Neutrophil (primary cell): ENCODE data around the gene DUS2.
A peak's percentile ranks its signal among the peaks of the same experiment; 100 is the strongest.

Source experiments
- H3K27ac ChIP-seq: fragments of 200-600 bp; sonication (generic); 2 replicates; pipeline ENCODE4 v1.5.1; 2016; ENCODE audit warnings: mild to moderate bottlenecking, moderate library complexity
- H3K27me3 ChIP-seq: fragments of 200-600 bp; sonication (generic); 2 replicates; pipeline ENCODE4 v1.6.0; 2016; ENCODE audit warnings: mild to moderate bottlenecking
- H3K36me3 ChIP-seq: fragments of 200-600 bp; sonication (generic); 2 replicates; pipeline ENCODE4 v1.5.1; 2017
- H3K4me1 ChIP-seq, 2 experiments: fragments of 200-600 bp in 1 of 2; sonication (generic) in 1 of 2; 1 replicate in 1 of 2; 2 replicates in 1 of 2; pipeline versions ENCODE4 v1.5.1 to v1.6.1; 2013 to 2016; ENCODE audit warnings: low read depth in 1 of 2, low read length in 1 of 2, mild to moderate bottlenecking in 1 of 2, moderate library complexity in 1 of 2; ENCODE audit not compliant: control insufficient read depth in 1 of 2, insufficient read depth in 1 of 2
- H3K4me3 ChIP-seq, 2 experiments: fragments of 200-600 bp in 1 of 2; sonication (generic) in 1 of 2; 1 replicate in 1 of 2; 2 replicates in 1 of 2; pipeline ENCODE4 v1.5.1; 2013 to 2016; ENCODE audit warnings: low read depth in 1 of 2, low read length in 1 of 2, mild to moderate bottlenecking in 1 of 2, moderate library complexity in 1 of 2
- H3K9me3 ChIP-seq: fragments of 200-600 bp; sonication (generic); 2 replicates; pipeline ENCODE4 v1.5.1; 2016
- TF ChIP-seq, protein P1 (sequence below): fragments of 200-600 bp; sonication (generic); IDR thresholded peaks from 2 replicates; pipeline ENCODE4 v1.5.1; 2016; ENCODE audit warnings: antibody characterized with exemption

Gene DUS2

DNA sequence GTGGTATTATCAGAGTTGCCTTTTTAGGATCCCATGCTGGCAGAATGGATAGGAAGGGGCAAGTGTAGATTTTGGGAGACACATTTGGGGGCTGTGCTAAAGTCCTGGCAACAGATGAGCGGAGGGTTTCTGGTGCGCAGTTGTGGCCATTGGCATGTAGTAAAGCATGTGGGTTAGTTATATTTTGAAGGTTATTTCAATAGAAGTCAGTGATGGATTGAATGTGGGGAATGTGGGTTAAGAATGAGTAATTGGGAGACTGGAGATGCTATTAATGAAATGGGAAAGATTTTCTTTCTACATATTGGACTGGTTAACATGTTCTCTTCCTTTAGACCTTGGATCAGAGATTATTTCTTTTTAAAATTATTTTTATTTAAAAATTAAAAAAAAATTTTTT, 10.0 kb downstream of the DUS2 start:
- Histone ChIP-seq H3K27ac (no peak overlapping the region), H3K27me3 (no peaks in the 10 kb centered on the region), H3K36me3 (peaks cover 7% of the 10 kb centered on the region), H3K4me1 (peaks cover 26 to 32% of the 10 kb centered on the region in 2 experiments), H3K4me3 (no peak overlapping the region), H3K9me3 (no peaks in the 10 kb centered on the region)
- TF ChIP-seq, protein P1, sequence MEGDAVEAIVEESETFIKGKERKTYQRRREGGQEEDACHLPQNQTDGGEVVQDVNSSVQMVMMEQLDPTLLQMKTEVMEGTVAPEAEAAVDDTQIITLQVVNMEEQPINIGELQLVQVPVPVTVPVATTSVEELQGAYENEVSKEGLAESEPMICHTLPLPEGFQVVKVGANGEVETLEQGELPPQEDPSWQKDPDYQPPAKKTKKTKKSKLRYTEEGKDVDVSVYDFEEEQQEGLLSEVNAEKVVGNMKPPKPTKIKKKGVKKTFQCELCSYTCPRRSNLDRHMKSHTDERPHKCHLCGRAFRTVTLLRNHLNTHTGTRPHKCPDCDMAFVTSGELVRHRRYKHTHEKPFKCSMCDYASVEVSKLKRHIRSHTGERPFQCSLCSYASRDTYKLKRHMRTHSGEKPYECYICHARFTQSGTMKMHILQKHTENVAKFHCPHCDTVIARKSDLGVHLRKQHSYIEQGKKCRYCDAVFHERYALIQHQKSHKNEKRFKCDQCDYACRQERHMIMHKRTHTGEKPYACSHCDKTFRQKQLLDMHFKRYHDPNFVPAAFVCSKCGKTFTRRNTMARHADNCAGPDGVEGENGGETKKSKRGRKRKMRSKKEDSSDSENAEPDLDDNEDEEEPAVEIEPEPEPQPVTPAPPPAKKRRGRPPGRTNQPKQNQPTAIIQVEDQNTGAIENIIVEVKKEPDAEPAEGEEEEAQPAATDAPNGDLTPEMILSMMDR = no peak

- Histone ChIP-seq H3K36me3 (no peaks in the 10 kb centered on the region), H3K4me1 (peaks cover 47 to 53% of the 10 kb centered on the region in 2 experiments), H3K4me3 (no peak overlapping the region), H3K9me3 (no peaks in the 10 kb centered on the region), H3K27ac (no peak overlapping the region), H3K27me3 (no peaks in the 10 kb centered on the region)
- TF ChIP-seq, protein P1 = no peak
These were observed 12.1 kb downstream of the DUS2 start for GRCh38 chr16:68035227-68035626.

DNA sequence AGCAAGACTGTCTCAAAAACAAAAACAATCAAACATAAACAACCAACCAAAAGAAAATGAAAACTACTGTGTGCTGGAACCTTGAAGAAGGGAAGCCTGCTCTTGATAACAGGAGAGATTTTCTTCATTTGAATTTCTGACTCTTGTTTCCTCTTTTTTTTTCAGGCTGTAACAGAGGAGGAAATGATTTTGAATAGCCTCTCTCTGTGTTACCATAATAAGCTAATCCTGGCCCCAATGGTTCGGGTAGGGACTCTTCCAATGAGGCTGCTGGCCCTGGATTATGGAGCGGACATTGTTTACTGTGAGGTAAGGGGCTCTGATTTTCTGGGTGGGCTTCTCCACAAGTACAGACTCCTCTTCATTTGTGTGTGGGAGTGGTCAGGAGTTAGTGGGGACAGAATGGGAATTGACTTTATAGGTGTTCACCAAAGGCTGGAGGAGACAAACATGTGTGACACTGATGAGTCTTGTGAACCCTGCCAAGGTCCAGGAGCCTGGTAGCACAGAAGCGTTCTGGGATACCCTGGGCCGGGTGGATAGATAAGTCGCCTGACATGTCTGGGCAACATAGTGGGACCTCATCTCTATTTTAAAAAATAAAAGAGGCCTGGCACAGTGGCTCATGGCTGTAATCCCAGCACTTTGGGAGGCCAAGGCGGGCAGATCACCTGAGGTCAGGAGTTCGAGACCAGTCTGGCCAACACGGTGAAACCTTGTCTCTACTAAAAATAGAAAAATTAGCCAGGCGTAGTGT, 14.9 kb downstream of the DUS2 start:
- Histone ChIP-seq H3K36me3 (no peaks in the 10 kb centered on the region), H3K4me1 (peaks cover 74 to 78% of the 10 kb centered on the region in 2 experiments), H3K4me3 (peak overlapping the region; percentile 38 to 55), H3K27me3 (no peaks in the 10 kb centered on the region), H3K9me3 (no peaks in the 10 kb centered on the region), H3K27ac (peak overlapping the region; percentile 92)
- TF ChIP-seq, protein P1 = no peak

DNA sequence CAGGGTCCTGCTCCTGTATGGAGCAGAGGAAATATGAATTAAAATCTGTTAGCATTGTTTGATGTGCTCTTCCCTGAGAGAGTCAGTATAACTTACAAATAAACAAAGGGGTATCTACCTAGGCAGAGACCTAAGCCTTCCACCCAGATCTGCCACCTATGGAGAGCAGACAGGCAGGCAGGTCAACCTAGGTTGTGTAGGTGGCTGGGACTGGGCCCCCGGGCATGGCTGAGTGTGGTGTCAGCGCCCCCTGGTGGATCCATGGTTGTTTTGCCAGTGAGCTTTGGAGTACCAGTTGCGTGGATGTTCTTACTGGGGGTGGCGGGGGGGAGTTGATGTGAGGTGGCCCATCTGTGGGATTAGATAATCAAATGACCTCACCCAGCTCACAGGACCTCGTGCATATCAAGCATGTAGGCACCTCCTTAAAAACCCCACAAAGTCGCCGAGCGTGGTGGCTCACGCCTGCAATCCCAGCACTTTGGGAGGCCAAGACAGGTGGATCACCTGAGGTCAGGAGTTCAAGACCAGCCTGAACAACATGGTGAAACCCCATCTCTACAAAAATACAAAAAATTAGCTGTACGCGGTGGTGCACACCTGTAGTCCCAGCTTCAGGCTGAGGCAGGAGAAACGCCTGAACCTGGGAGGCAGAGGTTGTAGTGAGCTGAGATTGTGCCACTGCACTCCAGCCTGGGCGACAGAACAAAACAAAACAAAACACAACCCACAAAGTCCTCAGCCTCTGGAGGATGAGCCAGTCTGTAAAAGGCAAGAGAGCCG, 17.6 kb downstream of the DUS2 start:
- TF ChIP-seq, protein P1 = peak; percentile 95
- Histone ChIP-seq H3K9me3 (no peaks in the 10 kb centered on the region), H3K27ac (peak overlapping the region; percentile 92), H3K4me3 (peak overlapping the region; percentile 41 to 55), H3K27me3 (no peaks in the 10 kb centered on the region), H3K4me1 (peaks cover 87 to 90% of the 10 kb centered on the region in 2 experiments), H3K36me3 (no peaks in the 10 kb centered on the region)

DNA sequence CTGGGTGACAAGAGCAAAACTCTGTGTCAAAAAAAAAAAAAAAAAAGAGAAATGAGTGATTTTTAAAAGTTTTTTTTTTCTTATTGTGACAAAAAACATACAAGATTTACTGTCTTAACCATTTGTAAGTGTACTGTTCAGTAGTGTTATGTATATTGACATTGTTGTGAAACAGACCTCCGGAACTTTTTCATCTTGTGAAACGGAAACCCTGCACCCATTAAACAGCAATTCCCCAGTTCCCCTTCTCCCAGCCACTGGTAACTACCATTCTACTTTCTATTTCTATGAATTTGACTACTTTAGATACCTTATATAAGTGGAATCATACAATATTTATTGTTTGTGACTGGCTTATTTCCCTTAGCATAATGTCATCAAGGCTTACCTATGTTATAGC, 18.7 kb downstream of the DUS2 start:
- TF ChIP-seq, protein P1 = peak; percentile 9
- Histone ChIP-seq H3K36me3 (no peaks in the 10 kb centered on the region), H3K4me3 (peak overlapping the region; percentile 41 to 55), H3K27me3 (no peaks in the 10 kb centered on the region), H3K4me1 (peaks cover 78 to 79% of the 10 kb centered on the region in 2 experiments), H3K9me3 (no peaks in the 10 kb centered on the region), H3K27ac (peak overlapping the region; percentile 92)
